Endodermal cell (in vitro differentiated cells): ENCODE data around the gene LSMEM2. TPM values are rescaled to one million over a fixed set of nuclear protein-coding genes. Genes with fewer than 3 reads are reported as not detected.

Experiments
- DNase-seq: peaks from one replicate; pipeline ENCODE4 v3.0.0-alpha.2; 2017
- H3K27ac ChIP-seq: 2 replicates; pipeline ENCODE4 v1.5.1; 2013; ENCODE audit warnings: mild to moderate bottlenecking, low read depth, low read length, moderate library complexity
- H3K27me3 ChIP-seq: 2 replicates; pipeline ENCODE4 v1.6.1; 2013; ENCODE audit warnings: mild to moderate bottlenecking, low read length, moderate library complexity; ENCODE audit not compliant: insufficient read depth, control insufficient read depth, poor library complexity, severe bottlenecking
- H3K36me3 ChIP-seq: 2 replicates; pipeline ENCODE4 v1.7.0; 2013; ENCODE audit warnings: mild to moderate bottlenecking, low read length, moderate library complexity; ENCODE audit not compliant: control insufficient read depth, insufficient read depth
- H3K4me1 ChIP-seq: one replicate; pipeline ENCODE4 v1.7.0; 2013; ENCODE audit warnings: low read length; ENCODE audit not compliant: control insufficient read depth, insufficient read depth
- H3K4me3 ChIP-seq: 2 replicates; pipeline ENCODE4 v1.5.1; 2013; ENCODE audit warnings: mild to moderate bottlenecking, low read length, moderate library complexity
- H3K9ac ChIP-seq: 2 replicates; pipeline ENCODE4 v1.6.1; 2013; ENCODE audit warnings: mild to moderate bottlenecking, low read length, moderate library complexity; ENCODE audit not compliant: poor library complexity, severe bottlenecking; ENCODE audit errors: extremely low read depth
- H3K9me3 ChIP-seq: 2 replicates; pipeline ENCODE4 v1.6.1; 2013; ENCODE audit warnings: mild to moderate bottlenecking, low read length, moderate library complexity; ENCODE audit not compliant: control insufficient read depth
- H3K27ac Mint-ChIP-seq: 2 replicates; pipeline ENCODE4 v1.8.0; 2020; ENCODE audit warnings: mixed read lengths
- H3K27me3 Mint-ChIP-seq: 2 replicates; pipeline ENCODE4 v1.8.0; 2021; ENCODE audit warnings: mild to moderate bottlenecking, mixed read lengths; ENCODE audit not compliant: insufficient read depth
- H3K36me3 Mint-ChIP-seq: 2 replicates; pipeline ENCODE4 v1.8.0; 2020; ENCODE audit warnings: low read depth, mixed read lengths
- H3K4me1 Mint-ChIP-seq: 2 replicates; pipeline ENCODE4 v1.8.0; 2020; ENCODE audit warnings: mixed read lengths
- H3K4me3 Mint-ChIP-seq: 2 replicates; pipeline ENCODE4 v1.8.0; 2020; ENCODE audit warnings: mild to moderate bottlenecking, moderate library complexity, mixed read lengths
- H3K9me3 Mint-ChIP-seq: 2 replicates; pipeline ENCODE4 v1.8.0; 2020; ENCODE audit warnings: mild to moderate bottlenecking, mixed read lengths
- WGBS, 2 experiments: methylation state at CpG; one replicate each; pipeline versions ENCODE4 v1.1.5 to v1.1.7; 2013; ENCODE audit warnings: missing lambda C conversion rate in 2 of 2, mixed read lengths in 1 of 2; ENCODE audit not compliant: insufficient coverage in 1 of 2, insufficient read length in 1 of 2; 5-methylcytosine and 5-hydroxymethylcytosine counted together
- total RNA-seq, 2 donors: library from RNA; stranded (reverse); fragmentation: NEBNext Ultra II Directional in 1 of 2; extraction: Animal tissue kit (Norgen Biotek cat#: 25700) in 1 of 2; gene quantifications; 2 replicates in 1 of 2; 3 replicates in 1 of 2; pipeline ENCODE4 v1.2.1, GENCODE V29; 2021
- TF ChIP-seq, protein P1 (sequence below): fragments of 200-600 bp; sonication (generic); conservative IDR thresholded peaks from 2 replicates; pipeline ENCODE4 v1.5.0; 2021; ENCODE audit warnings: antibody characterized with exemption, mild to moderate bottlenecking

LSMEM2 gene
- total RNA-seq, 2 donors from 2014 or later, result not detected

GRCh38 chr3:50237133-50237651 lies 41.7 kb upstream of the LSMEM2 start:
- Histone ChIP-seq H3K36me3 (peaks cover 4% of the 10 kb centered on the region), H3K27ac (peak overlapping the region; percentile 3), H3K27me3 (no peaks in the 10 kb centered on the region), H3K4me1 (peaks cover 34% of the 10 kb centered on the region), H3K9ac (peak overlapping the region; percentile 81), H3K4me3 (peak overlapping the region; percentile 94), H3K9me3 (no peaks in the 10 kb centered on the region)
- WGBS, 2 experiments, result 5 to 8% methylated on average over 4 to 7 of the region's 7 CpGs
- peak overlapping the region; percentile 96 for H3K4me3 Mint-ChIP-seq
- peaks cover 50% of the 10 kb centered on the region for H3K4me1 Mint-ChIP-seq
- TF ChIP-seq, protein P1, sequence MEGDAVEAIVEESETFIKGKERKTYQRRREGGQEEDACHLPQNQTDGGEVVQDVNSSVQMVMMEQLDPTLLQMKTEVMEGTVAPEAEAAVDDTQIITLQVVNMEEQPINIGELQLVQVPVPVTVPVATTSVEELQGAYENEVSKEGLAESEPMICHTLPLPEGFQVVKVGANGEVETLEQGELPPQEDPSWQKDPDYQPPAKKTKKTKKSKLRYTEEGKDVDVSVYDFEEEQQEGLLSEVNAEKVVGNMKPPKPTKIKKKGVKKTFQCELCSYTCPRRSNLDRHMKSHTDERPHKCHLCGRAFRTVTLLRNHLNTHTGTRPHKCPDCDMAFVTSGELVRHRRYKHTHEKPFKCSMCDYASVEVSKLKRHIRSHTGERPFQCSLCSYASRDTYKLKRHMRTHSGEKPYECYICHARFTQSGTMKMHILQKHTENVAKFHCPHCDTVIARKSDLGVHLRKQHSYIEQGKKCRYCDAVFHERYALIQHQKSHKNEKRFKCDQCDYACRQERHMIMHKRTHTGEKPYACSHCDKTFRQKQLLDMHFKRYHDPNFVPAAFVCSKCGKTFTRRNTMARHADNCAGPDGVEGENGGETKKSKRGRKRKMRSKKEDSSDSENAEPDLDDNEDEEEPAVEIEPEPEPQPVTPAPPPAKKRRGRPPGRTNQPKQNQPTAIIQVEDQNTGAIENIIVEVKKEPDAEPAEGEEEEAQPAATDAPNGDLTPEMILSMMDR, result no peak
- H3K27me3 Mint-ChIP-seq, result no peaks in the 10 kb centered on the region
- peak overlapping the region; percentile 95 for H3K27ac Mint-ChIP-seq
- H3K36me3 Mint-ChIP-seq, result peaks cover 2% of the 10 kb centered on the region
- H3K9me3 Mint-ChIP-seq, result no peaks in the 10 kb centered on the region
- peak; percentile 82 for DNase-seq

DNA sequence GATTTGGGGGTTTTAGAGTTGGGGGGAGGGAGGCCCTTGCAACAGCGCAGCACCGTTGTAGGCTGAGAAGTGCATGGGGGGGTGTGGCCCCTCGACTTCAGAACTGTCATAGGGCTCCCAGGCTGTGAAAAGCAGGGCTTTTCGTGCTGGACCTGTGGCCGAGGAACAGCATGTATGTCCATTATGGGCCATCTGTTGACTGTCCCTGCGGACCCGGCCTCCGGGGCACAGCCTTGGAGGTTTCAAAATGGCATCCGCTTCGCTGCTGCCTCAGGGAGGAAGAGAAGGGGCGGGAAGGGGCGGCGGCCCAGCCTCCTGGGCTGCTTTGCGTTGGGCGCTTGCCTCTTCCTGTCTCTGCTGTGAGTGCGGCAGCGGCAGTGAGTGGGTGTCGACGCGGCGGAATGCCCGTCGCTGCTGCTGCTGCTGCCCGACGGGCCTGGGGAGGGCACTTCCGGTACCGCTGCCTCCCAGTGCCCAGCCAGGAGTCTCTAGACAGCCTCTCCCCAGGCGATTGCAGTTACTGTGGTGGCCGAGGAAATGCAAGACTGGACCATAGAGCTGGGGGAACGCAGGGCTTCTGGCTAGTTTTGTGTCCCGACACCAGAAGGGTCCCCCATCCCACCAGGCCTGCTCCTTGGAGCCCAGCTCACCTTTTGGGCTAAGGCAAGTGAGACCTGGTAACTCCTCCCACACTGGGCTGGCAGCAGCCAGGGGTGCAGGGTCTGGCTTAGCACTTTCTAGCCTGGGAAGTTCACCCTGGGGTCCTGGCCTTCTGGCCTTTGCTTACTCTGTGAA lies 40.9 kb upstream of the LSMEM2 start:
- H3K4me1 Mint-ChIP-seq, result peaks cover 55% of the 10 kb centered on the region
- 7 to 9% methylated on average over 10 to 31 of the region's 31 CpGs for WGBS, 2 experiments
- Histone ChIP-seq H3K9ac (peak overlapping the region; percentile 81), H3K4me1 (peaks cover 41% of the 10 kb centered on the region), H3K4me3 (peak overlapping the region; percentile 94), H3K9me3 (no peaks in the 10 kb centered on the region), H3K27me3 (no peaks in the 10 kb centered on the region), H3K27ac (peak overlapping the region; percentile 30), H3K36me3 (peaks cover 5% of the 10 kb centered on the region)
- peak overlapping the region; percentile 96 for H3K4me3 Mint-ChIP-seq
- TF ChIP-seq, protein P1, result no peak
- peak overlapping the region; percentile 95 for H3K27ac Mint-ChIP-seq
- no peaks in the 10 kb centered on the region for H3K27me3 Mint-ChIP-seq
- peak; percentile 90 for DNase-seq
- peaks cover 5% of the 10 kb centered on the region for H3K36me3 Mint-ChIP-seq
- H3K9me3 Mint-ChIP-seq, result no peaks in the 10 kb centered on the region

GRCh38 chr3:50238549-50239026 lies 40.3 kb upstream of the LSMEM2 start:
- no peak for DNase-seq

More at GRCh38 chr3:50238549-50239026, 40.3 kb upstream of the LSMEM2 start:
- no peaks in the 10 kb centered on the region for H3K27me3 ChIP-seq
- no peak overlapping the region for H3K9ac ChIP-seq
- WGBS, 2 experiments, result 95 to 98% methylated on average over 7 of the region's 7 CpGs
- H3K9me3 ChIP-seq, result no peaks in the 10 kb centered on the region
- Mint-ChIP-seq H3K9me3 (no peaks in the 10 kb centered on the region), H3K4me3 (peak overlapping the region; percentile 96), H3K36me3 (peaks cover 7% of the 10 kb centered on the region), H3K4me1 (peaks cover 51% of the 10 kb centered on the region), H3K27ac (peak overlapping the region; percentile 95), H3K27me3 (no peaks in the 10 kb centered on the region)
- peak overlapping the region; percentile 94 for H3K4me3 ChIP-seq
- TF ChIP-seq, protein P1, result peak; percentile 40
- H3K27ac ChIP-seq, result peak overlapping the region; percentile 30
- peaks cover 11% of the 10 kb centered on the region for H3K36me3 ChIP-seq
- peaks cover 42% of the 10 kb centered on the region for H3K4me1 ChIP-seq
